Measurements from ENCODE around the gene ACSM5.

ACSM5 gene

DNA sequence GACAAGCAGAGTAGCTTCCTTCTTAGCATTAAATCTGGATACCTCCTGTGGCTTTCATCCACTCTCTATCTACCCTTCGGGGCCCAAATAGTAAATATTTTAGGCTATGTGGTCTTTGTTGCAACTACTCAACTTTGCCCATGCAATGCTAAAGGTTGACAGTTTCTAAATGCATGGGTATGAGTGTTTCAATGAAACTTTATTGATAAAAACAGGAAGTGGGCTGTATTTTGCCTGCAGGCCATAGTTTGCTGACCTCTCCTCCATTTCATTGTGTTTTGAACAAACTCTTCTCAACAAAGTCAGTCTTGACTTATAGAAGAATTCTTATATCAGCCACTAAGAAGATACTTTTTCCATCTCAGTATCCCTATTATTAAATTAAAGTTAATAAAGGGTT is 76.1 kb downstream of the ACSM5 start:
- no peak overlapping the region for H3K4me3 ChIP-seq (replicated peaks; ENCODE audit: low read depth, low read length)
- no peak for DNase-seq (ENCODE audit: extremely low read depth, low read depth)
- TF ChIP-seq, protein P1, sequence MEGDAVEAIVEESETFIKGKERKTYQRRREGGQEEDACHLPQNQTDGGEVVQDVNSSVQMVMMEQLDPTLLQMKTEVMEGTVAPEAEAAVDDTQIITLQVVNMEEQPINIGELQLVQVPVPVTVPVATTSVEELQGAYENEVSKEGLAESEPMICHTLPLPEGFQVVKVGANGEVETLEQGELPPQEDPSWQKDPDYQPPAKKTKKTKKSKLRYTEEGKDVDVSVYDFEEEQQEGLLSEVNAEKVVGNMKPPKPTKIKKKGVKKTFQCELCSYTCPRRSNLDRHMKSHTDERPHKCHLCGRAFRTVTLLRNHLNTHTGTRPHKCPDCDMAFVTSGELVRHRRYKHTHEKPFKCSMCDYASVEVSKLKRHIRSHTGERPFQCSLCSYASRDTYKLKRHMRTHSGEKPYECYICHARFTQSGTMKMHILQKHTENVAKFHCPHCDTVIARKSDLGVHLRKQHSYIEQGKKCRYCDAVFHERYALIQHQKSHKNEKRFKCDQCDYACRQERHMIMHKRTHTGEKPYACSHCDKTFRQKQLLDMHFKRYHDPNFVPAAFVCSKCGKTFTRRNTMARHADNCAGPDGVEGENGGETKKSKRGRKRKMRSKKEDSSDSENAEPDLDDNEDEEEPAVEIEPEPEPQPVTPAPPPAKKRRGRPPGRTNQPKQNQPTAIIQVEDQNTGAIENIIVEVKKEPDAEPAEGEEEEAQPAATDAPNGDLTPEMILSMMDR (IDR thresholded peaks at IDR 0.05; ENCODE audit: low read depth, low read length, missing control alignments): no peak

All from HFF-Myc (cell line).